IPS-18a (cell line): Measurements from ENCODE around the gene ADCY7.

Experiments used
- H3K27ac ChIP-seq: one replicate; pipeline ENCODE4 v1.5.1; 2013; ENCODE audit warnings: low read length
- H3K27me3 ChIP-seq: one replicate; pipeline ENCODE4 v1.6.1; 2013; ENCODE audit warnings: mild to moderate bottlenecking, low read length; ENCODE audit not compliant: control insufficient read depth, insufficient read depth
- H3K36me3 ChIP-seq: one replicate; pipeline ENCODE4 v1.6.1; 2013; ENCODE audit warnings: low read depth, low read length; ENCODE audit not compliant: control insufficient read depth
- H3K4me1 ChIP-seq: one replicate; pipeline ENCODE4 v1.6.1; 2013; ENCODE audit warnings: low read depth, low read length; ENCODE audit not compliant: control insufficient read depth
- H3K4me3 ChIP-seq: one replicate; pipeline ENCODE4 v1.5.1; 2013; ENCODE audit warnings: low read length
- H3K9ac ChIP-seq: one replicate; pipeline ENCODE4 v1.6.1; 2013; ENCODE audit warnings: mild to moderate bottlenecking, low read length, moderate library complexity
- H3K9me3 ChIP-seq: one replicate; pipeline ENCODE4 v1.6.1; 2013; ENCODE audit warnings: low read depth, low read length; ENCODE audit not compliant: control insufficient read depth

ADCY7 gene

DNA sequence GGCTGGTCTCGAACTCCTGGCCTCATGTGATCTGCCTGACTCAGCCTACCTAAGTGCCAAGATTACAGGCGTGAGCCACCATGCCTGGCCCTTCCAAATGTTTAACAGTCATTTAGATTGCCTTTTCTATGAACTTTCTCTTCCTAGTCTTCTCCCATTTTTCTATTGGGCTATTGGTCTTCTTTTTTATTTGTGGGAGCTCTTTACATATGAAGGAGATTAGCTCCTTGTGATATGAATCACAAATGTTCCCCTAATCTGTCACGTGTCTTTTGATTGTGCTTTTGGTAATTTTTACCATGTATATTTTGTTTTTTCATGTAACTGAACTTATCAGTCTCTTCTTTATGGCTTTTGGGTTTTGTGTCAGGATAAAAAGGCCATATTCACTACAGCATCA, 11.9 kb downstream of the ADCY7 start:
- no peaks in the 10 kb centered on the region for H3K36me3 ChIP-seq
- no peak overlapping the region for H3K9ac ChIP-seq
- no peaks in the 10 kb centered on the region for H3K27me3 ChIP-seq
- no peak overlapping the region for H3K4me3 ChIP-seq
- H3K9me3 ChIP-seq = no peaks in the 10 kb centered on the region
- peaks cover 6% of the 10 kb centered on the region for H3K4me1 ChIP-seq
- no peak overlapping the region for H3K27ac ChIP-seq

DNA sequence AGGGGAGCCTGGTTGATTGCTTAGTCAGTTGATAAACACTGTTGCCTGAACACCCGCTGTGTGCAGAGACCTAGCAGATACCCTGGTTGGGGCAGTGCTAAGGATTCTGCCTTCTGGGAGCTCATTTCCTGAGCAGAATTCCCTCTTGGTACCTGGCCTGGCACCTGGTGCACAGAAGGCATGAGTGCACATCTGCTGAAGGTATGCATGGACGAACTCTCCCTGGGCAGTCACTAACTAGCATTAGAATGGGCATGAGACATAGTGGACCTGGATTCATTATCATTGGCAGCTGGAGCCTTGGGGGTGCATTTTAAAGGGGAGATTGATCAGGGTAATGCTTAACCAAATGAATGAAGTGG, 13.1 kb downstream of the ADCY7 start:
- no peak overlapping the region for H3K4me3 ChIP-seq
- peaks cover 6% of the 10 kb centered on the region for H3K4me1 ChIP-seq
- H3K9me3 ChIP-seq = no peaks in the 10 kb centered on the region
- no peaks in the 10 kb centered on the region for H3K36me3 ChIP-seq
- H3K27me3 ChIP-seq = no peaks in the 10 kb centered on the region
- H3K27ac ChIP-seq = no peak overlapping the region
- no peak overlapping the region for H3K9ac ChIP-seq

DNA sequence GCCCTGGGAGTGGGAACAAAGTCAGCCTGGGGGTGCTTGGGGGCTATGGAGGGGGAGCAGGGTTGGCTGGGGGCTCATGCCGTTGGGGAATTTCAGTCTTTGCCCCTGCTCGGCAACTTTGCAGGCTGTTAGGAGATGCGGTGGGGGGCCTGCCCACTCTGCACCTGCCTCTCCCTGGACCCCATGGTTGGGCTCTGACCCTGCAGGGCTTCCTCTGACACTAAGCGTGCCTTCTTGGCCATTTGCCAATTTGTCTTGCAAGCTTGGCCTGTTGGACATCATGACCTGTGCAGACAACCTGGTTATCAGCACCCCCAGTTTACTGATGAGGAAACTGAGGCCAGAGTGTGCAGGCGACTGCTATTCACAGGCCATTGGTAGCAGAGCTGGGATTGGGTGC, 14.6 kb downstream of the ADCY7 start:
- H3K4me1 ChIP-seq = peaks cover 6% of the 10 kb centered on the region
- H3K9ac ChIP-seq = no peak overlapping the region
- H3K27me3 ChIP-seq = no peaks in the 10 kb centered on the region
- no peak overlapping the region for H3K4me3 ChIP-seq
- H3K36me3 ChIP-seq = no peaks in the 10 kb centered on the region
- H3K27ac ChIP-seq = no peak overlapping the region
- H3K9me3 ChIP-seq = no peaks in the 10 kb centered on the region

DNA sequence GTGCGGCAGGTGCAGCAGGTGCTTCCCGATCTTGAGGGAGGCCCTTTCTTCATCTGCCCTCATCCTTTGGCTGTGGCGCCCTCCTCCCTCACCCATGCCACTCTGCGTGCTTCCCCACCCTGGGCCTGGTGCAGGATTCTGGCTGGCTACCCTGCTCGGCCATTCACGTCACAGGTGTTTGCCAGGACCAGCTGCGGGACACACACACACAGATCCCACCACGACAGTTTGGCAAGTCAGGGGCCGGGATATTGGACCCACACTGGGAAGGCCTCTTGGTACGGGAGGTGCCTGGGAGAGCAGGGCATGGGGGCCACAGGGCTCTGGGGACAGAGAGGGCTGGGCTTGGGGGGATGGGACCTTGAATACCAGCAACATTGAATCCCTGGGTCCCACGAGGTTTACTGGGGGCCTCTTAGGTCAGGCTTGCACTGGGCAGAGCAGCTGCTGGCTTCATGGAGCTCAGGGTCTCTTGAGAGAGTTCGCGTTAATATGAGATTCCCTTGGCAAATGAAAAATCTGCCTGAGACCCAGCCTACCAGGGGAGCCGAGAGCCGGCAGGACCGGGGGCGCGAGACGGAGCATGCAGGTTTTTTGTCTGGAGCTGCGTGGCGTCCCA, 15.1 kb downstream of the ADCY7 start:
- Histone ChIP-seq H3K9ac (no peak overlapping the region), H3K27me3 (no peaks in the 10 kb centered on the region), H3K4me3 (no peak overlapping the region), H3K9me3 (no peaks in the 10 kb centered on the region), H3K27ac (no peak overlapping the region), H3K4me1 (peaks cover 6% of the 10 kb centered on the region), H3K36me3 (no peaks in the 10 kb centered on the region)

DNA sequence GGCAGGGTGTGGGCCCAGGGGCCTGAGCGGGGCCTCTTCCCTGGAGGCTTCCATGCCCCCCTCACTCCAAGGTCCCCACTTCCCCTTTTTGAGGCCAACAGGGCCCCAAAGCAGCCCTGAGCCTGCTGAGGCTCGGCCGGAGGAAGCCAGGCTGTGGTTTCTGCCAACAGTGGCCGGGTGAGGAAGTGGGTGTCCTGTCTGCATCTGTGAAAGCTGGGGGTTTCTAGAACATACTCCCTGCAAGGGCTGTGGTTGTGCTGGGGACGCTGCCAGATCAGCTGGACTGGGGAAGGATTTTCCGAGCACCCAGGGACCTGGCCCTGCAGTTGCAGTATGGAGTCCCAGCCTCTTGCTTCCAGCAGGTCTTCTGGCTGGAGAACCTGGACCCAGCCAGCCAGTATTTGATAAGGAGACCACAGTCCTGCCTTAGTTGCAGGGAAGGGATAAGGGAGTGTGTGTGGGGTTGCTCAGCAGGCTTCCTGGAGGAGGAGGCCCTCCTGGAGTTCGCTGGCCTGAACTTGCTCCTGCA, 15.7 kb downstream of the ADCY7 start:
- Histone ChIP-seq H3K27me3 (no peaks in the 10 kb centered on the region), H3K4me3 (no peak overlapping the region), H3K9ac (no peak overlapping the region), H3K4me1 (peaks cover 6% of the 10 kb centered on the region), H3K36me3 (no peaks in the 10 kb centered on the region), H3K27ac (no peak overlapping the region), H3K9me3 (no peaks in the 10 kb centered on the region)

DNA sequence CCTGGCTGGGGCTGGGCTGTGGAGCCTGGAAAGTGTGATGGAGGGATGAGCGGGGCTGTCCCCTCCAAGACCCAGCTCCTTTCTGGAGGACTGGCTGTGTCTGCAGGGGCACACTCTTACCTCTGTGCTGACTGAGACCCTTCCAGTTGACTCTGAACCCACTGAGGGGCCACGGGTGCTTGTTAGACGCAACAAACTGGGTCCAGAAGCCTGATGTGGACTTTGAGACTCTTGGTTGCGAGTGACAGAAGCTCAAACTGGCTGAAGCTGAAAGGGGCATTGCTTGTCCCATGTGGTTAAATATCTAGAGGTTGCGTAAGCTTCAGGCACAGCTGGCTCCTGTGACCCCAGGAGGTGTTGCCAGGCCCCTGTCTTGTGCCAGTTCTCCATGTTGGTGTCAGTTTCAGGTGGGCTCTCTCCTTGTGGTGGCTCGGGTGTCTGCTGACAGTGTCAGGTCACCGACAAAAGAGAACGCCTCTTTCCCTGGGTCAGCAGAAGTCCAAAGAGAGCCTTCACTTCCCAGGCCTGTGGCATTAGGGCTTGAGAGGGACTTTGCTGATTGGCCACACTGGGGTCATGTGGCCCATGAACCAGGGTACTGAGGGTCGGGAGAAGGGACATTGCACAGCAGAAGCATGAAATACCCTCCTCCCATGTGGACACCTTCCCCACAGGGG, 16.7 kb downstream of the ADCY7 start:
- H3K27me3 ChIP-seq = no peaks in the 10 kb centered on the region
- no peaks in the 10 kb centered on the region for H3K36me3 ChIP-seq
- H3K4me3 ChIP-seq = no peak overlapping the region
- no peak overlapping the region for H3K27ac ChIP-seq
- peaks cover 6% of the 10 kb centered on the region for H3K4me1 ChIP-seq
- H3K9ac ChIP-seq = no peak overlapping the region
- no peaks in the 10 kb centered on the region for H3K9me3 ChIP-seq

DNA sequence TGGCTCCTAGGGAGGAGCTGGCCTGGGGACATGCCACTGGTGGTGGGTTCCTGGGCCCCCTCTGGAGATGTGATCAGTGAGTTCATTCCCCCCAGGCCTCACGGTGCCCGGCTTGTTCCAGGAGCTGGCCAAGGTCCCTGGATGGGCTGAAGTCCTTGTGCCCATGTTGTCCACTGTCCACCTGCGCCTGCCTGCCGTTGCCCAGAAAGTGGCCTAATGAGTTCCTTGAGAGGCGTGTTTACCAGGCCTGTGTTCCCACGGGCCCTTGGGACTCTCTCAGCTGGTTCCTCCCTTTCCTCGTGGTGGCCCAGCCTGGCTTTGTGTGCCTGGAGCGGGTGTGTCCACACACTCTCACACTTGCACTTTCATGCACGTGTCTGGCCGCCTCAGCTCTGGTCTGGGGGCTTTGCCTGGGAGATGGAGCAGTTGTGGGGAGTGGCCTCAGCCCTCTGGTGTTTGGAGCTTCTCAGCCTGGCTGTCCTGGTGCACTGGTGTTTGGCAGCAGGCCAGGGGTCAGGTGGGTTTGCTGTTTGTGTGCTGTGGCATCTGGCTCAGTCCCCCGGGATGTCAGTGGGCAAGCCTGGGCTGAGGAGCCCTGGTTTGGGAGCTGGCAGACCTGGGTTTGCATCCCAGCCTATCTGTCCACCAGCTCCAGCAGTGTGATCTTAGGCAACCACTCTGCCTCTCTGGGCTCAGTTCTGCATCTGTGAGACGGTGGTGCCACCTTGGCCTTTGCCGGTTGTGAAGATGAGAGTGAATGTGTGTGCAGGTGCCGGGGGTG, 18.0 kb downstream of the ADCY7 start:
- H3K36me3 ChIP-seq = no peaks in the 10 kb centered on the region
- no peaks in the 10 kb centered on the region for H3K27me3 ChIP-seq
- H3K4me3 ChIP-seq = no peak overlapping the region
- peaks cover 6% of the 10 kb centered on the region for H3K4me1 ChIP-seq
- H3K27ac ChIP-seq = no peak overlapping the region
- no peaks in the 10 kb centered on the region for H3K9me3 ChIP-seq
- H3K9ac ChIP-seq = no peak overlapping the region

DNA sequence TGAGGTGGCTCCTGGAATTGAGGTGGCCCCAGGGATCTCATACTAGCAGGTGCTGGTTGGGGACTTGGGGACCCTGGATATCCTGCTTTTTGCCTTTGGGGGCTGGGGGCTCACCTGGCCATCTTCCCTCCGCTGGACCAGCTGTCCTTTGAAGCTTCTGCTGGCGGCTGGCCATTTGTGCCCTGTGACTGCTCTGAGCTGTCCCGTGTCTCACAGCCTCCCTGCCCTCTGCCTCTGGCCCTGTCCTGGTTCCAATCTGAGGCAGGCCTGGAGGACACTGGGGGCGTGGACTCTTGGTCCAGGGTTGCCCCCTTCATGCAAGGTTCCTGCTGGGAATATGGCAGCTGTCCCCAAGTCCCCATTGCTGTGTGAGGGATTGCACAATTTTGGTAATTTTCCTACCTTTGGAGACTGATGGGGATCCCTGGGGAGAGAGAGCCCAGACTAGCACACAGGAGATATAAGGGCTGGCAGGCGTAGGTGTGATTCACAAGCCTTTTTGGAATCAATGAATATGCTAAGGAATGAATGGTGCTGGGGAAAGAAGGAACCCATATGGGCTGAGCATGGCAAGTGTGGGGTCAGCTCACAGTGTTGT, 19.2 kb downstream of the ADCY7 start:
- H3K9ac ChIP-seq = no peak overlapping the region

DNA sequence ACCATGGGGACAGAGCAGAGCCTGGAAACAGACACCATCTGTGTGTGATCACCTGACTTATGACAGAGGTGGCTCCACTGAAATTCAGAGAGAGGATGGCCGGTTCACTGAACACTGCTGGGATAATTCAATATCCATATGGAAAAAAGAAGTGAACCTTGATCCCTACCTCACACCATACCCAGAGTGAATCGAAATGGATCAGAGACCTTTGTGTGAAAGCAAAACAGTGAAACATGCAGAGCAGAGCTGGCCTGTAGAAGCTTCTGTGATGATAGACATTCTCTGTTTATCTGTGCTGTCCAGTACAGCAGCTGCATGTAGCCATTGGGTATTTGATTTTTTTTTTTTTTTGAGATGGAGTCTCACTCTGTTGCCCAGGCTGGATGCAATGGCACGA, 20.3 kb downstream of the ADCY7 start:
- no peaks in the 10 kb centered on the region for H3K4me1 ChIP-seq
- no peaks in the 10 kb centered on the region for H3K27me3 ChIP-seq
- no peak overlapping the region for H3K27ac ChIP-seq
- no peak overlapping the region for H3K9ac ChIP-seq
- no peak overlapping the region for H3K4me3 ChIP-seq
- no peaks in the 10 kb centered on the region for H3K9me3 ChIP-seq
- H3K36me3 ChIP-seq = no peaks in the 10 kb centered on the region

More for the DNA sequence above, 19.2 kb downstream of the ADCY7 start:
- H3K36me3 ChIP-seq = no peaks in the 10 kb centered on the region
- no peaks in the 10 kb centered on the region for H3K4me1 ChIP-seq
- no peak overlapping the region for H3K27ac ChIP-seq
- H3K9me3 ChIP-seq = no peaks in the 10 kb centered on the region
- H3K4me3 ChIP-seq = no peak overlapping the region
- no peaks in the 10 kb centered on the region for H3K27me3 ChIP-seq

DNA sequence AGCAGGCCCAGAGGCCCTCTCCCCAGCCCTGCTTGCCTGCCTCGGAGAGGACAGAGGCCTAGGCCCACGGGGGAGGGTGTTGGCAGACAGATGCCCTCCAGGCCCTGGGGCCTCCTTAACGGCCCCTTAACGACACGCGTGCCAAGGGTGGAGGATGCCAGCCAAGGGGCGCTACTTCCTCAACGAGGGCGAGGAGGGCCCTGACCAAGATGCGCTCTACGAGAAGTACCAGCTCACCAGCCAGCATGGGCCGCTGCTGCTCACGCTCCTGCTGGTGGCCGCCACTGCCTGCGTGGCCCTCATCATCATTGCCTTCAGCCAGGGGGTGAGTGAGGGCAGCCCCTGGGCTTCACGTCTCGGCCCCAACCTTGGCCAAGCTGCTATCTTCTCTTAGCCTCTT, 21.7 kb downstream of the ADCY7 start:
- no peak overlapping the region for H3K27ac ChIP-seq
- H3K27me3 ChIP-seq = no peaks in the 10 kb centered on the region
- no peaks in the 10 kb centered on the region for H3K4me1 ChIP-seq
- H3K9me3 ChIP-seq = no peaks in the 10 kb centered on the region
- no peak overlapping the region for H3K9ac ChIP-seq
- H3K36me3 ChIP-seq = no peaks in the 10 kb centered on the region
- H3K4me3 ChIP-seq = no peak overlapping the region

DNA sequence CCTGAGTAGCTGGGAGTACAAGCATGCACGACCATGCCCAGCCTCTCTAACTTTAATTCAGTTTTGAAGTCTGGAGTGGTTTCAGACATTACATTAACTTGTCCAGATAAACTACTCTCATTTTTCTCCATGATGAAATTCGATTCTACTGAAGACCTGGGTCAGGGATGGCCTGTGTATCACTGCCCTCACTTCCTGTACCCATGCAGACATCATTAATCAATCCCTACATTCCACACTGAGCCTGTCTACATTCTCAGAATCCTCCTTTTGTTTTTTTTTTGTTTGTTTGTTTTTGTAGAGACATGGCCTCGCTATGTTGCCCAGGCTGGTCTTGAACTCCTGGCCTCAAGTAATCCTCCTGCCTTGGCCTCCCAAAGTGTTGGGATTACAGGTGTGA, 22.6 kb downstream of the ADCY7 start:
- Histone ChIP-seq H3K4me3 (no peak overlapping the region), H3K27ac (no peak overlapping the region), H3K4me1 (no peaks in the 10 kb centered on the region), H3K9me3 (no peaks in the 10 kb centered on the region), H3K27me3 (no peaks in the 10 kb centered on the region), H3K9ac (no peak overlapping the region), H3K36me3 (no peaks in the 10 kb centered on the region)
